ENCODE data around the gene MAPK10. TPM values are rescaled to one million over a fixed set of nuclear protein-coding genes. Genes with fewer than 3 reads are reported as not detected.

MAPK10 gene
- total and polyA plus RNA-seq, 8 donors: 16.1 to 44.4 (median 30.5) TPM

- no peak overlapping the region for H3K27ac ChIP-seq
- no peaks in the 10 kb centered on the region for H3K9me3 ChIP-seq
- H3K4me1 ChIP-seq: no peaks in the 10 kb centered on the region
- H3K27me3 ChIP-seq: no peaks in the 10 kb centered on the region
- DNase-seq (no peak), ATAC-seq (no peak)
- intact Hi-C loops (cut with DNase I): no loop called here
- no peak overlapping the region for H3K4me3 ChIP-seq
- H3K36me3 ChIP-seq: no peaks in the 10 kb centered on the region
- no peak for TF ChIP-seq CTCF (IDR thresholded peaks at IDR 0.05)
Observed at GRCh38 chr4:85956293-85956945, 403.4 kb downstream of the MAPK10 start.

DNA sequence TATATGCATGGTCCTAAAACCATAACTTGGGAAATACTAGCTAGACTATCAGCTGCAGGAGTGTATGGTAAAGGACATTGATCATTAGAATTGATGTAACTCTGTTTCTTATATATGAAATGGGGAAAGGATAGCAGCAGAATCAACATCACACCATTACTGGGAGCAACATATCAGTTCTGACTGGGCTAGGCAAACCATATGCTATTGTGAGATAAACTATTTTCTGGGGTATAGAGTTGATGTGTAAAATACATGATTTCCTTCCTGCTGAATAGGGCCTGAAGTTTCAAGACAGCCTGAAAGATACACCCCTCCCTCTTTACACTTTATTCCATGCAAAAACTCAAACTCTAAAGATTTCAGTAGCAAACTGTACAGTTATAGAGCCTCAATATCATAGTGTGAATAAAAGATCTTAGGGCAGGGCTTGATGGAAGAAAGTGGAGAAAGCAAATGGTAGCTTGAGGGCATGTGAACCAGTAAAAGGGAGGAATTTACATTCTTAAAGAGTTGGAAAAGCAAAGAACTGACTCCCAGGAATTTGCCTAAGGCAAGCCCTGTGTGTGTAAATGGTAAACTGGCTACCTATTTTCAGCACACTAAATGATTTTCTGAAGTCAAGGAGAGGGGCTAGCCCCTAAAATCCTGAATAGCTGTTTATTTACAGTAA lies 404.1 kb downstream of the MAPK10 start:
- Histone ChIP-seq H3K27ac (no peak overlapping the region), H3K4me1 (no peaks in the 10 kb centered on the region), H3K9me3 (no peaks in the 10 kb centered on the region), H3K27me3 (no peaks in the 10 kb centered on the region), H3K36me3 (no peaks in the 10 kb centered on the region), H3K4me3 (no peak overlapping the region)
- ATAC-seq (no peak), DNase-seq (no peak)
- intact Hi-C loops (cut with DNase I): no loop called here
- no peak for TF ChIP-seq CTCF (IDR thresholded peaks at IDR 0.05)

DNA sequence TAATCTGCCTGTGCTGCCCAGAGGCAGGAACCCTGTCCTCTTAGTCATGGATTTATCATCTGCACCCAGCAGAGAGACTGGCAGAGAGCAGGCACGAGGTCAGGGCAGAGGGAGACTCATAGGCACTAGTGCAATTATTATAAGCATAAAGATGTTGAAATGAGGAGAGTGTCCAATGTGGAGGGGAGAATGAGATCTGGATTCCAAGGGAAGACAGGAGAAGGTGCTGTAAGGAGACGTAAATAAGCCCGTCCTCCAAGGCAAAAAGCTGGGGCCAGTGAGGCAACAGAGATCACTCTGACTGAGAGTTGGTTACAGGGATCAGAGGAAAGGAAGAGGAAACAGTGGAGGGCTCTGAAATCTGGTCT lies 406.2 kb downstream of the MAPK10 start:
- H3K9me3 ChIP-seq: no peaks in the 10 kb centered on the region
- TF ChIP-seq CTCF (IDR thresholded peaks at IDR 0.05): no peak
- no peaks in the 10 kb centered on the region for H3K4me1 ChIP-seq
- H3K27ac ChIP-seq: no peak overlapping the region
- no peaks in the 10 kb centered on the region for H3K27me3 ChIP-seq
- no peaks in the 10 kb centered on the region for H3K36me3 ChIP-seq
- DNase-seq (no peak), ATAC-seq (peak; percentile 25)
- intact Hi-C loops (cut with DNase I): no loop called here
- H3K4me3 ChIP-seq: no peak overlapping the region

DNA sequence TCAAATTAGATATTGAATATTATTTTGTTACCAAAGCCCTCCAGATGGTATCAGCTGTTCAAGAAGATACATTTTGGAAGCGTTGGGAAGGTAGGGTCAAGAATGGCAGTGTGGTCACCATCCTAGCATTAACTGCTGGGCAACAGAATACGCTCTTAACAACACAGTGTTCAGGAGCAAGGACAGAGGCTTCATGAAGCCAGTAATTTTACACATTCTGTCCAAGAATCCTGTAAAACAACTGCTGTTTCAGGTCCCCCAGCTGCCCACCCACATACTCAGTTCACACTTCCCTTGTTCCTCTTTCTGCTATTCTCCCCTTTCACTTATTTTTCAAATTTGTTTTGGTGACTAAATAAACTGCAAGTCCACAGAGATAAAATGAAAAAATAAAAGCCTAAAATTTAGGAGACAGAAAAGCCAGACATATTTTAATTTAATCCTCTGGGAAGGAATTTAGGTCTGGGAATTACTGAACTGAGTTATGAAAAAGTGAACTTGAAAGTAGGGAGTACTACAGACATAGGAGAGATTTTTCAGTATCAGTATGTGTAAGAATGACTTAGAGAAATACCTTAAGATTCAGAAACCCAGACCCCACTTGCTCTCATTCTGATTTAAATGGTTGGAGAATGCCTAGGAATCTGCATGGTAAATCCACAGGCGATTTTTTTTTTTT lies 406.7 kb downstream of the MAPK10 start:
- no peak for ATAC-seq
- no peaks in the 10 kb centered on the region for H3K36me3 ChIP-seq
- no peak overlapping the region for H3K27ac ChIP-seq
- H3K9me3 ChIP-seq: no peaks in the 10 kb centered on the region
- H3K4me1 ChIP-seq: no peaks in the 10 kb centered on the region
- intact Hi-C loops (cut with DNase I): no loop called here
- no peak for DNase-seq
- no peak for TF ChIP-seq CTCF (IDR thresholded peaks at IDR 0.05)
- H3K27me3 ChIP-seq: no peaks in the 10 kb centered on the region
- H3K4me3 ChIP-seq: no peak overlapping the region

DNA sequence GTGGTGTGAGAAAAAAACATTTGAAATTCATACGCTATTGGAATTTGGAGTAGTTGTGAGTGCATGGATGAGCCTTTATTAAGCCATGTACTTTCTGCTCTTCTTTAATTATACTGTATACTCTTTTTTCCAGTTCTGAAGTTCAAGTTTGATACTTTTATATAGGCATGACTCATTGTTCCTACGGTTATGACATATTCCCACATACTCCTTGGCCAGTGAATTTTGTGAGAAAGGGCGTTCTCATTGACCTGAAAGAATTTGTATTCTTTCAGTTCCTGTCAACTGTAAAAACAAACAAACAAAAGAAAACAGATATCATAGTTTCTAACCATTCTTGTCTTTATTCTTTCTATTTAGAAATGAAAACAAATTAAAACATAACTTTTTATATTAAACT lies 407.3 kb downstream of the MAPK10 start:
- Histone ChIP-seq H3K36me3 (no peaks in the 10 kb centered on the region), H3K27ac (no peak overlapping the region), H3K9me3 (no peaks in the 10 kb centered on the region), H3K4me1 (no peaks in the 10 kb centered on the region), H3K4me3 (no peak overlapping the region), H3K27me3 (no peaks in the 10 kb centered on the region)
- no peak for TF ChIP-seq CTCF (IDR thresholded peaks at IDR 0.05)
- no peak for DNase-seq
- intact Hi-C loops (cut with DNase I): no loop called here
- ATAC-seq: no peak

All from left lung (tissue), 10 donors.